ENCODE measurements around the gene DPPA4. TPM values are rescaled to one million over a fixed set of nuclear protein-coding genes. Genes with fewer than 3 reads are reported as not detected.

The DPPA4 gene
- total RNA-seq, 1 donor from 2014 or later = 215 TPM

- no peak overlapping the region for H3K27ac Mint-ChIP-seq
- H3K36me3 Mint-ChIP-seq = peaks cover 19% of the 10 kb centered on the region
- TF ChIP-seq EZH2phosphoT487 (IDR thresholded peaks at IDR 0.05) (no peak), EZH2 (IDR thresholded peaks at IDR 0.05) (no peak), CTCF (IDR thresholded peaks at IDR 0.05) (no peak)
- peak overlapping the region; percentile 85 for H3K4me2 ChIP-seq
- no peaks in the 10 kb centered on the region for H3K9me3 ChIP-seq (ENCODE audit: low read depth)
- peak overlapping the region; percentile 69 for H3K4me3 Mint-ChIP-seq
- peaks cover 4% of the 10 kb centered on the region for H3K27me3 Mint-ChIP-seq (ENCODE audit: insufficient read depth, low read depth)
- peaks cover 60% of the 10 kb centered on the region for H4K20me1 ChIP-seq (ENCODE audit: low read depth)
- H3K4me3 ChIP-seq = peak overlapping the region; percentile 78
- peaks cover 44% of the 10 kb centered on the region for H3K4me1 Mint-ChIP-seq
- H3K9ac ChIP-seq = no peak overlapping the region
- peaks cover 19% of the 10 kb centered on the region for H3K4me1 ChIP-seq
- H3F3A ChIP-seq (ENCODE audit: low read depth) = peaks cover 40% of the 10 kb centered on the region
- peaks cover 82% of the 10 kb centered on the region for H3K79me2 ChIP-seq (ENCODE audit: low read depth)
- H3K9me3 Mint-ChIP-seq = no peaks in the 10 kb centered on the region
- no peaks in the 10 kb centered on the region for H3K36me3 ChIP-seq
- H2AFZ ChIP-seq (replicated peaks) = no peak overlapping the region
- H3K27ac ChIP-seq = no peak overlapping the region
- DNase-seq (ENCODE audit: low spot score) = no peak
- H3K27me3 ChIP-seq = no peaks in the 10 kb centered on the region
These were observed 2.8 kb downstream of the DPPA4 start for GRCh38 chr3:109334572-109334971.

- Mint-ChIP-seq H3K27ac (no peak overlapping the region), H3K9me3 (no peaks in the 10 kb centered on the region), H3K4me1 (peaks cover 32% of the 10 kb centered on the region), H3K36me3 (peaks cover 34% of the 10 kb centered on the region), H3K4me3 (no peak overlapping the region), H3K27me3 (ENCODE audit: insufficient read depth, low read depth) (peaks cover 4% of the 10 kb centered on the region)
- DNase-seq (ENCODE audit: low spot score) = no peak
- peaks cover 19% of the 10 kb centered on the region for H3K4me1 ChIP-seq
- H3K79me2 ChIP-seq (ENCODE audit: low read depth) = peaks cover 78% of the 10 kb centered on the region
- no peak overlapping the region for H3K4me3 ChIP-seq
- H3K4me2 ChIP-seq = no peak overlapping the region
- H3K9ac ChIP-seq = no peak overlapping the region
- peaks cover 3% of the 10 kb centered on the region for H3K36me3 ChIP-seq
- H2AFZ ChIP-seq (replicated peaks) = no peak overlapping the region
- H3K9me3 ChIP-seq (ENCODE audit: low read depth) = no peaks in the 10 kb centered on the region
- peaks cover 87% of the 10 kb centered on the region for H4K20me1 ChIP-seq (ENCODE audit: low read depth)
- peaks cover 32% of the 10 kb centered on the region for H3F3A ChIP-seq (ENCODE audit: low read depth)
- no peaks in the 10 kb centered on the region for H3K27me3 ChIP-seq
- no peak overlapping the region for H3K27ac ChIP-seq
- TF ChIP-seq CTCF (IDR thresholded peaks at IDR 0.05) = no peak
- no peak for TF ChIP-seq EZH2phosphoT487 (IDR thresholded peaks at IDR 0.05)
- TF ChIP-seq EZH2 (IDR thresholded peaks at IDR 0.05) = no peak
These were observed 5.7 kb downstream of the DPPA4 start for GRCh38 chr3:109331692-109332091.

- Histone ChIP-seq H3K9ac (no peak overlapping the region), H3K4me3 (no peak overlapping the region), H4K20me1 (ENCODE audit: low read depth) (peaks cover 88% of the 10 kb centered on the region), H3K27ac (peak overlapping the region; percentile 4), H3K9me3 (ENCODE audit: low read depth) (no peaks in the 10 kb centered on the region), H3K4me1 (peaks cover 19% of the 10 kb centered on the region), H3K27me3 (no peaks in the 10 kb centered on the region), H3F3A (ENCODE audit: low read depth) (peaks cover 35% of the 10 kb centered on the region), H2AFZ (replicated peaks) (no peak overlapping the region), H3K4me2 (no peak overlapping the region), H3K79me2 (ENCODE audit: low read depth) (peaks cover 65% of the 10 kb centered on the region), H3K36me3 (peaks cover 7% of the 10 kb centered on the region)
- TF ChIP-seq EZH2phosphoT487 (IDR thresholded peaks at IDR 0.05) (no peak), EZH2 (IDR thresholded peaks at IDR 0.05) (no peak), CTCF (IDR thresholded peaks at IDR 0.05) (no peak)
- Mint-ChIP-seq H3K27me3 (ENCODE audit: insufficient read depth, low read depth) (no peaks in the 10 kb centered on the region), H3K4me1 (peaks cover 24% of the 10 kb centered on the region), H3K36me3 (peaks cover 38% of the 10 kb centered on the region), H3K9me3 (no peaks in the 10 kb centered on the region), H3K4me3 (no peak overlapping the region), H3K27ac (no peak overlapping the region)
- no peak for DNase-seq (ENCODE audit: low spot score)
These were observed 6.9 kb downstream of the DPPA4 start for GRCh38 chr3:109330405-109330804.
